GM12874 (cell line): ENCODE measurements around the gene PHAX.

ENCODE experiments used
- TF ChIP-seq, protein P1 (sequence below): IDR thresholded peaks from 2 replicates; pipeline ENCODE4 v1.5.1; 2011; ENCODE audit warnings: low read depth, mild to moderate bottlenecking, control low read depth, low read length, moderate library complexity; ENCODE audit not compliant: insufficient read depth

The PHAX gene

DNA sequence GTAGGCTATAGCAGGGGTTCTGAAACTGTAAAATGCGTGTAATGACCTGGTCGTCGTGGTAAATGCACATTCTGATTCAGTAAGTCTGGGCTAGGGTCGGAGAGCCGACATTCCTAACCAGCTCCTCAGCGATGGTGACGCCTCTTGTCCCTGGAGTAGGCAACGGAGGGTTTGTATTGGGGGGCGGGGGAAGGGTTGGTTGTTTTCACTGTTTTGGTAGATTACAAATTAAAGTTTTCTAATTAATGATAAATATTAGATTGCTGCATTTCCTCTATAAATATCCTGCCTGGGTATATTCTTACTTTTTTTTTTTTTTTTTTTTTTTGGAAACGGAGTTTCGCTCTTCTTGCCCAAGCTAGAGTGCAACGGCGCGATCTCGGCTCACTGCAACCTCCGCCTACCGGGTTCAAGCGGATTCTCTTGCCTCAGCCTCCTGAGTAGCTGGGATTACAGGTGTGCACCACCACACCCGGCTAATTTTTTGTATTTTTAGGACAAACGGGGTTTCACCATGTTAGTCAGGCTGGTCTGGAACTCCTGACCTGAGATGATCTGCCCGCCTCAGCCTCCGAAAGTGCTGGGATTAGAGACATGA lies 5.2 kb upstream of the PHAX start:
- TF ChIP-seq, protein P1, sequence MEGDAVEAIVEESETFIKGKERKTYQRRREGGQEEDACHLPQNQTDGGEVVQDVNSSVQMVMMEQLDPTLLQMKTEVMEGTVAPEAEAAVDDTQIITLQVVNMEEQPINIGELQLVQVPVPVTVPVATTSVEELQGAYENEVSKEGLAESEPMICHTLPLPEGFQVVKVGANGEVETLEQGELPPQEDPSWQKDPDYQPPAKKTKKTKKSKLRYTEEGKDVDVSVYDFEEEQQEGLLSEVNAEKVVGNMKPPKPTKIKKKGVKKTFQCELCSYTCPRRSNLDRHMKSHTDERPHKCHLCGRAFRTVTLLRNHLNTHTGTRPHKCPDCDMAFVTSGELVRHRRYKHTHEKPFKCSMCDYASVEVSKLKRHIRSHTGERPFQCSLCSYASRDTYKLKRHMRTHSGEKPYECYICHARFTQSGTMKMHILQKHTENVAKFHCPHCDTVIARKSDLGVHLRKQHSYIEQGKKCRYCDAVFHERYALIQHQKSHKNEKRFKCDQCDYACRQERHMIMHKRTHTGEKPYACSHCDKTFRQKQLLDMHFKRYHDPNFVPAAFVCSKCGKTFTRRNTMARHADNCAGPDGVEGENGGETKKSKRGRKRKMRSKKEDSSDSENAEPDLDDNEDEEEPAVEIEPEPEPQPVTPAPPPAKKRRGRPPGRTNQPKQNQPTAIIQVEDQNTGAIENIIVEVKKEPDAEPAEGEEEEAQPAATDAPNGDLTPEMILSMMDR: no peak

- TF ChIP-seq, protein P1: no peak
Observed at GRCh38 chr5:126597156-126597555, 3.6 kb upstream of the PHAX start.

DNA sequence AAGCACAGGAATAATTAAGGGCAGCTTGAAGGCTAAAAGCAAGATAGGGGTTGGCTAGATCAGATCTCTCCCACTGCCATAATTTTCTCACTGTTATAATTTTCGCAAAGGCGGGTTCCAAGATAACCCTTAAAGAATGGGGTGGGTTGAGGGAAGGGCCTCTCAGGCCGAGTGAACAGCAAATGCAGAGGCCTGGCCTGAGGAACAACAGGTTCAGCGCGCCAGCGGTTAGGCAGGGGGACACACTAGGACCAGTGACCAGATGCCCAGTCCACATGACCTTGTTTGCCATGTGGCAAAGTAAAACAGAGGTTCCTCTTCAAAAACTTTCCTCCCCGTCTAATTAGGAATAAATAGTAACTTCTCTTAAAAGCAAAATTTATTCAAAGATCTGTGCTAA lies 1.2 kb upstream of the PHAX start:
- TF ChIP-seq, protein P1: no peak

- TF ChIP-seq, protein P1: no peak
Observed at GRCh38 chr5:126603402-126603991, 2.8 kb downstream of the PHAX start.

DNA sequence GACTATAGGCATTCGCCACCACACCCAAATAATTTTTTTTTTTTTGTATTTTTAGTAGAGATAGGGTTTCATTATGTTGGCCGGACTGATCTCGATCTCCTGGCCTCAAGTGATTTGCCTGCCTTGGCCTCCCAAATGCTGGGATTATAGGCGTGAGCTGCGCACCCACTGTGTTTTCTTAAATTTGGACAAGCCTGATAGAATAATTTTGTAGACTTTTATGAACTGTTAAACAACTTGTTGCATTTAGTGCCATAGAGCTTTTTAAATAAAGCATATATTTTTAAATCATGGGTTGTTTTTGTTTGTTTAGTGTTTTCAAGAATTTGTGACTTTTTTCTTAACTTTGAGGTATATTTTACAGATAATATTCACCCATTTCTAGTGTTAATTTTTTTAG lies 4.8 kb downstream of the PHAX start:
- TF ChIP-seq, protein P1: no peak

DNA sequence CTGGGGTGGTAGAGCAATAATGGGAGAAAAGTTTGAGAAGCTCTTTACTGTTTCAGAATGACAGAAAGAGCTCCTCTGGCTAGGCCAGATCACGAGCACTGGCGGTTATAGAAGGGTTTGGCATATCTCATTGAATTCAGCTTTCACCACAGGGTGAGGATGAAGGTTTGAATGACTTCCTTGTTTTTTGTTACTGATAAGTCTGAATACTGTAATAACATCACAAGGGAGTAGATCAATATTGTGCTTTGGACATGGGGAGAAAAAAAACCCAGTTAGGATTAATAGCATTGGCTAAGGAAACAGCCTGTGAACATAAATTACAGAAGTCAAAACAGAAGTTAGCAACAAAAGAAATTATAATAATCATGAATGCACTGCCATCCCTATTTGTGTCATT lies 9.4 kb downstream of the PHAX start:
- TF ChIP-seq, protein P1: no peak

GRCh38 chr5:126610616-126611015 lies 9.9 kb downstream of the PHAX start:
- TF ChIP-seq, protein P1: no peak
